NCI-H2107 (cell line): ENCODE measurements around the gene FBXL20.
A peak's percentile ranks its signal among the peaks of the same experiment; 100 is the strongest.
"Not testable (repeated sequence)": the region's sequence is repeated elsewhere in the genome, so short reads cannot be mapped to it uniquely, and the experiment has no call there.

Experiments
- DNase-seq: peaks from one replicate; lab custom pipeline; 2025; lab: John Stamatoyannopoulos, UW

FBXL20 gene, protein sequence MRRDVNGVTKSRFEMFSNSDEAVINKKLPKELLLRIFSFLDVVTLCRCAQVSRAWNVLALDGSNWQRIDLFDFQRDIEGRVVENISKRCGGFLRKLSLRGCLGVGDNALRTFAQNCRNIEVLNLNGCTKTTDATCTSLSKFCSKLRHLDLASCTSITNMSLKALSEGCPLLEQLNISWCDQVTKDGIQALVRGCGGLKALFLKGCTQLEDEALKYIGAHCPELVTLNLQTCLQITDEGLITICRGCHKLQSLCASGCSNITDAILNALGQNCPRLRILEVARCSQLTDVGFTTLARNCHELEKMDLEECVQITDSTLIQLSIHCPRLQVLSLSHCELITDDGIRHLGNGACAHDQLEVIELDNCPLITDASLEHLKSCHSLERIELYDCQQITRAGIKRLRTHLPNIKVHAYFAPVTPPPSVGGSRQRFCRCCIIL

DNA sequence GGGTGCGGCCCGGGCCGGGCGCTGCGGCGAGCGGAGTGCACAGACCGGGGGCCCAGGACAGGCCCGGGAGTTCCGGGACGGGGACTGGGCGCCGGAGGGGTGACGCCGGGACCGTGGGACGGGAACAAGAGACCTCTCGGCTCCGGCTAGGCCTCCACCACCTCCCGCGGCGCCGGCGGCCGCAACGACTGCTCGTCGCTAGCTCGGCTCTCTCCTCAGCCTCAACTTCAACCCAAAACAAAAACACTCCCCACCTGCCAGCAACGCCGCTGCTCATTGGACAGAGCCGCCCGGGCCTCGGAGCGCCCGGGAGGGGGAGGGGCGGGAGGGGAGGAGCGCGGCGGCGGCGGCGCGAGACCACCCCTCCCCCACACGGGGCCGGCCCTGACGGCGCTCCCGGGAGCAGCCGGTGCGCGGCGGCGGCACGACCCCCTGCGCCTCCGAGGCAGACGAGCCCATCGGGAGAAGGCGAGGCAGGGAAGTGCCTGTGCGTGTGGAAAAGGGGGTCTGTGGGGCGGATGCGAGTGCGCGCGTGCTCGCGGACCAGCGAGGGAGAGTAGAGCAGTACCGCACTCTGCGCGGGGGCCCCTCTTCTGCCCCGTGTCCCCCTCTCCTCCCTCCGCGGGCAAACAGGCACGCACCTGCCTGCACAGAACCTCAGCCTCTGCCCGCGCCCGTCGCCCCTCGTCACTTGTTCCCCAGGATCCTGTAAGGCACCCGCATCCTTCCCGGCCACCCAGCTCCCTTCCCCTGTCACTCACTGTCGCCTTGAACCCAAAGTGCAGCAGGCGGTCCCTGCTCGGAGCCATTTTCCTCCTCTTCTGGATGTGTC is at the start of gene FBXL20:
Gene FBXL20, minus strand, starts transcription at position 215 of the 832 bp plus-strand sequence. CDS start 224 bp downstream, outside the sequence.
- peak; percentile 55 for DNase-seq

DNA sequence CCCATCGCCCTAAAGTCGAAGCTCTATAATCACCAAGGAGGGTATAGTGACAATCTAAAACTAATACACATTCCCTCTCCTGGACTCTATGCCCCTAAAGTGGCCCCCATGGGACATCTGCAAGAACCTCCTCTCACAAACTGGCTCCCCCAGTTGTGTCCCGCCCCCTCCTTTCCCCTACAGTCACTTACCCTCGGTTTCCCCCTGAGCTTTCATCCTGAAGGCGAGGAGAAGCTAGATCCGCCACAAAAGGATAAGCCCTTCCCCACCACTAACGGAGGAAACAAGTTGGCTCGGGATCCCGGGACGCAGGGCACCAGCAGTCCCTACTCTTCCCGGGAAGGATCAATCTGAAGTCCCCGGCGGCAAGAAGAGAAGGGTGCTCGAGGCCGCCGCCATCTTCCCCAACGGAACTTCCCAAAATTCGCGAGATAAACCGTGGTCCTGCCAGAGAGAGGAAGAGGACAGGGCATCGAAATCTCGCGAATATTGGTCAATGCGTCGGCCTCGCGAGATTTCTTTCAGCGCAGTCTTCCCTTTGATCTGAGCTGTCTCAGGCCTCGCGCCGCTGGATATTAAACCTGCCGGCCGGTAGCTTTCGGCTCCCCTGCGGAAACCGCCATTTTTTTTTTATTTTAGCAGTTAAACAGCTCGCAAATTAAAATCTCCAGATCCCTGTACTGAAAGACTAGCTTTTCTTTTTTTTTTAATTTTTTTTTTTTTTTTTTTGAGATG is 49.6 kb upstream of the FBXL20 start, which contains the start of gene MED1:
Gene MED1, minus strand, starts transcription at position 417 of the 735 bp plus-strand sequence. Its CDS starts 201 bp downstream, at position 216.
- peak; percentile 98 for DNase-seq

DNA sequence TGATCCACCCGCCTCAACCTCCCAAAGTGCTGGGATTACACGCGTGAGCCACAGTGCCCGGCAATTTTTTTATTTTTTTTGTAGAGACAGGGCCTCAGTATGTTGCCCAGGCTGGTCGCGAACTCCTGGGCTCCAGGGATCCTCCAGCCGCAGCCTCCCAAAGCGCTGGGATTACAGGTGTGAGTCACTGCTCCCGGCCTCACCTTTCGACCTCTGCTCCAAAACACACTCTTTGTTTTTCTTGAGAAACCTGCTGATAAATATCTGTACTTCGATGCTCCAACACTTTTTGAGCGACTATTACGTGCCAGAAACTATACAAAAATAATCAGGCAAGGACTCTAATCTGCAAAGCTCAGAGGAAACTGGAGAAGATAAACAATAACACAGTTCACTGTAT is 48.6 kb upstream of the FBXL20 start:
- no peak for DNase-seq

DNA sequence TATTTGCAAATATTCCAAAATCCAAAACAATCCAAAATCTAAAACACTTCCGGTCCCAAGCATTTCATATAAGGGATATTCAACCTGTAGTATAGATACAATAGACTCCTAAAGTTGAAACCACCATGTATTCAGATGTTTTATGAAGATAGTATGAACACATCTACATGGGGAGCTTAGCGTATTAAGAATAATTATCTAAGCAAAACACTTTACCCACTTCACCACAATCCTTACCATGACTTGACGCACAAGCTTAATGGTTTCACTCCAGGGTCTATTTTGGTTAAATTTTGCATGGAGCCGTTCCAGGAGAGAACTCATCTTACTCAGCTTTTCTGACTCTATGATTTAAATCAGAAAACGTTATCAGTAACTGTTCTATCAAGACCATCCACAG is 46.1 kb upstream of the FBXL20 start:
- DNase-seq: no peak

DNA sequence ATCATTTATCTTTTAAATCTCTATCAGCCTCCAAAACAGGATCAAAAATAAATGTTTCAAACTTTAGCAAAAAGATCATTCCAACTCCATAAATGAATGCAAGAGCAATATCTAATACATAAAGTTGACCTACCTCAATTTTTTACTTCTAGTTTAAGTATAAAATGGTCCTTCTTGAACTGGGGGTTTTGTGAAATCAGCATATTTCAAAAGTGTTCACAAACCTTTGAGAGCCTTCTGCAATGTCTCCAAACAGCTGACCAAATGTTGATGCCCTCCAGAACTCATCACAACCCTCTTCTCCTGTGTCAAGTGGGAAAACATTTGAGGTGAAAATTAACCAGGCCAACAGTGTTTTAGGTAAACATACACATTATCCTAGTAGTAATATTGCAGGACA is 41.9 kb upstream of the FBXL20 start:
- no peak for DNase-seq

DNA sequence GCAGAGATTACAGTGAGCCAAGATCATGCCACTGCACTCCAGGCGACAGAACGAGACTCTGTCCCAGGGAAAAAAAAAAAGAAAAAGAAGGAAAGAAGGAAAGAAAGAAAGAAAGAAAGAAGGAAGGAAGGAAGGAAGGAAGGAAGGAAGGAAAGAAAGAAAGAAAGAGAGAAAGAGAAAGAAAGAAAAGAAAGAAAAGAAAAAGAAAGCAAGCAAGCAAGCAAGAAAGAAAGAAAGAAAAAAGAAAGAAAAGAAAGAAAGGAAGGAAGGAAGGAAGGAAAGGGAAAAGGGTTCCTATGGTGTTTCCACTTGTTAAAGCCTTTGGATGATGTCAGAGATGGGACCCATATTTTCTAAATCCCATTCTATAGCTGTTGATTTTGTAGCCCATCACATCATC is 38.4 kb upstream of the FBXL20 start:
- DNase-seq: not testable (repeated sequence)

DNA sequence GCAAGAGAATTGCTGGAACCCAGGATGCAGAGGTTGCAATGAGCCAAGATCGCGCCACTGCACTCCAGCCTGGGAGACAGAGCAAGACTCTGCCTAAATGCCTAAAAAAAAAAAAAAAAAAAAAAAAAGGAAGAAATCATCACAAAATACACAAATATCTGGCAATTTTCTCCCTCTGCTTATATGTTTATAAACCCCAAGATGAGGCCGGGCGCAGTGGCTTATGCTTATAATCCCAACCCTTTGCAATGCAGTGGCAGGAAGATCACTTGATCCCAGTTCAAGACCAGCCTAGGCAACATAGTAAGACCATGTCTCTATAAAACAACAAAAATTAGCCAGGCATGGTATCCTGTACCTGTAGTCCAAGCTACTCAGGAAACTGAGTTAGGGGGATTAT is 28.2 kb upstream of the FBXL20 start:
- DNase-seq: no peak

DNA sequence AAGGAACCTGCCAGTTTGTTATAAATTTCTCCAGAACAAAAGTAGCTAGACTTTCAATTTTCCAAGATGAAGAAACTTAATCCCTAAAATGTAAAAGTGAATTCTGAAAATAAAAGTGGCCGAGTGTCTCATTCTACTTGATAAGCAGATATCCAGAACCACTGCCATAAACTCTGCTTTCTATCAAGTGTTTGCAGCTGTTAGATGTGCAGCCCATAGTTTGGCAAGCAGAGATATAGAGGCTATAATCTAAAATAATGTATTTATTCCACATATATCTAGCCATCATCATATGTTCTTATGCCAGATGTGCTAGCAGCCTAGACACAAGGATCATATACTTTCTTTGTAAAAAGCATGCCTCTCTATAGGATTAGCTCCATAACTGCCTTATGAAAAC is 14.7 kb upstream of the FBXL20 start:
- DNase-seq: no peak

DNA sequence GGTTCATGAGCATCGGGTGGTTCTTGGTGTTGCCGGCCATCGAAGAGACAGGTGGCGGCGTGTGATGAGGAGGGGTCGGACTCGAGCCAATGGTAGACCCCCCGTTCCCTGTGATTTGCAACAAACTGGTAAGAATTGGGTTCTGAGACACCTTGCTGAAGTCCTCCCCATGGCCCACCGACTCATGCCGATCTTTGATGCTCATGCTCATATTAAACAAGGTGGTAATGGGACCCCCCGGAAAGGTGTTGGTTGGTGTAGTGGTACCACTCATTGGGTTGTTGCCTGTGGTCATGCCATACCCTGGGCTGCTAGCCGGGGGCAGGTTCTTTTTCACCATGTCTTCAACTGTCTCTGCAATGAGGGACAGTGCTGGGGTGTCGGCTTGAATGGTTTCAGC is 8.9 kb upstream of the FBXL20 start:
- DNase-seq: no peak

- no peak for DNase-seq
Measured at GRCh38 chr17:39408360-39408759, 6.9 kb upstream of the FBXL20 start.

- DNase-seq: no peak
Measured at GRCh38 chr17:39406951-39407350, 5.5 kb upstream of the FBXL20 start.

- no peak for DNase-seq
Measured at GRCh38 chr17:39405436-39405835, 4.0 kb upstream of the FBXL20 start.

DNA sequence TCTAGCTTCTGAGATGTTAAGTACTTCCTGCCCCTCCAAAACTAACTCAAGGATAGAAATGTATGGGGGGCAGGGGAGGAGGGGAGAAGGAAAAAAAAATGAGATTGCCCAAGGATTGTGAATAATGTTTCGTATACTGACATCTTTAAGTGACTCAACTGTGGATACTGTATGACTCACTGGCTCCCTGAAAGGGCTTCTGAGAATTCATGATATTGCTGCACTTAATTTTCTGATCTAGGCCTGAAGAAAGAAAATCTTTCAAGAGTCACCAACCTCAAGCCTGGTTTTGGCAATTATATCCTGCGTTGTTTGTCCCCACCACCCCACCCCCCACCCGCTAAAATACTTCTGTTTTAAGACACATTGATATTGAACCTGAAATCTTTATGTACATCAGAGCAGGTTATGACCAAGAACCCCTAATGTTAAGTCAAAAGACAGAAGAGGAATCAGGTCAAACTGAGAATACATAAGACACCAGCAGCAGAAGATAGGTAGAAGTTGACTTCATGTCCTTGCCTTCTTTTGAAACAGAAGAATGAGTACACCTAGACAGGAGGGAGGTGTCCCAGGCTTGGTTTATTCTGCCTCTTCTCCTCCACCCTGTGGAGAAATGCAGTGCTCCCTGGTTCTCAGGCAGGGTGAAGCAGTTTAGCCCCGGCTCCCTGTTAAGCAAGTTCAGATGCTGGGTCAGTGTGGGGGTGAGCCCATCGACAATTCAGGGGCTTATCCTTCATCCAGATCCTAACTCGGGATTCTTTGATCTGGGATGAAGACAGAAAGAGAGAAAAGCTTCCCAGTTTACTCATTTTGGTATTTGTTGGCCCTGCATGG is 3.3 kb upstream of the FBXL20 start:
- DNase-seq: no peak

GRCh38 chr17:39402890-39403605 is 1.6 kb upstream of the FBXL20 start:
- no peak for DNase-seq

DNA sequence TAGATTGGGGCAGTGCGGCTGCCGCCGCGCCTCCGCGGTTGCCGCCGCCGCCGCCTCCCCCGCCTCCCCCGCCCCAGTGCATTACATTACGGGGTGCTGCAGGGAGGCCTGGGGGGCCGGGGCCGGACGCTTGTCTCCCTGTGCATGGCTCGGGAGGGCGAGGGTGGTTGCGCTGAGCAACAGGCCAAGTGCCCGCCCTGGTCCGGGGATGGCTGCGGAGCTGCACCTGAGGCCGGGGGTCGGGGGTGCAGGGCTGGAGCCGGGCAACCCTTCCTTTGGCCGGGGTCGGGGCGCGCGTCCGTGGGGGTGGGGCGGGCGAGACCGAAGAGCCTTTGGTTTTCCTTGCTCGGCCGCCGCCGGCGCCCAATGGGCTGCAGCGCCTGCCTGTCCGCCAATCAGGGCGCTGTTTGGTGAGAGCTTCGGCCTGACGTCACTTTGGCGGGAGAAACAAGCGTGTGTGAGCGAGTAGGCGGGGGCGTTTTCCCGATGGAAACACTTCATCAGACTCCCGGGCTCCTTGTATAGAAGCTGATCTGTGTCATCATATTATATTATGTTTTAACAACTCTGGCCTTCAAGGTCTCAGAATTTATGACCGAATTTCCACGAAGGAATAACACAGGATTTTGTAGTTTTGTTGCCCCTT is 941 bp upstream of the FBXL20 start:
- peak; percentile 88 for DNase-seq

- no peak for DNase-seq
Measured at GRCh38 chr17:39400547-39401411, 647 bp downstream of the FBXL20 start.

- DNase-seq: no peak
Measured at GRCh38 chr17:39399791-39400190, 1.6 kb downstream of the FBXL20 start.

DNA sequence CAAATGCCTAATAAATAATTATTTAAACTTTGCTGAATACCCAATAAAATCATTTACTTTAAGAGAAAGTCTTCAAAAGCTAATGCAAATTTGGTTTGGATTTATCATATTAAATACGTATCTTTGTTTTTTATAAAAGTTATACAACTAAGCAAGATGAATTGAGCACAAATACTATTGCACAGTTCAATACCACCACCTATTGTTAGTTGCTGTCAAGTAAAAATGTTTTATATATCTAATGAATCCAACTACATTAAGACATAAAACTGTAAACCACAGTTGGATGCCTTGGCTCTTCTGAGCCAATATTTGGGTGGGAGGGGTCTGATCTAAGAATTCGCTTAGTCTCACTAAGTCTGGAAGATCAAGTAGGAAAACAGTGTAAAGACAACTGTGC is 7.7 kb downstream of the FBXL20 start:
- DNase-seq: no peak

DNA sequence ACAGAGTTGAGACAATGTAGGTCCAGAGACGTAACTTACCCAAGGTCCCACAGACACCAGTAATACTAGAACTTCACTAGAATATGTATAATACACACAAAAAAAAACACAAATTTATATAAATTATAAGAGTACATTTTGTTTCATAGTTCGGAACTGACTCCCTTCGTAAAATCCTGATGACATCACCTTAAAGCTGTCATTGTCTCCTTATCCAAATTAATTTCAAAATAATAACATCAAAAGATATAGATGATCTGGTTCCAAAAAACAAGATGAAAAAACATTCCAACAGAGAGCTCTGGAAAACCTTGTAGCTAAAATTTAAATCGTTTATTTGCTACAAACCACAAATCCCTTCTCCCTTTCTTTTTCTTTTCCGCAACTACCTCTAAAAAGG is 10.0 kb downstream of the FBXL20 start:
- DNase-seq: no peak
